Loucy (cell line): ENCODE data around the gene NBAS.

Experiments used
- H2AFZ ChIP-seq: fragments of 200-600 bp; sonication (generic); 2 replicates; pipeline ENCODE4 v1.6.0; 2016; ENCODE audit warnings: antibody characterized with exemption, mild to moderate bottlenecking, low read length, moderate library complexity
- H3F3A ChIP-seq: fragments of 200-600 bp; 2 replicates; pipeline ENCODE4 v1.6.0; 2016; ENCODE audit warnings: antibody characterized with exemption, low read depth, mild to moderate bottlenecking
- H3K27me3 ChIP-seq: fragments of 200-600 bp; sonication (generic); 2 replicates; pipeline ENCODE4 v1.6.1; 2014; ENCODE audit warnings: low read length, mild to moderate bottlenecking; ENCODE audit not compliant: insufficient read depth, poor library complexity, severe bottlenecking
- H3K36me3 ChIP-seq: fragments of 200-600 bp; sonication (generic); 2 replicates; pipeline ENCODE4 v1.6.1; 2016; ENCODE audit warnings: low read length; ENCODE audit not compliant: insufficient read depth
- H3K4me1 ChIP-seq: fragments of 200-600 bp; sonication (generic); 2 replicates; pipeline ENCODE4 v1.5.1; 2014; ENCODE audit warnings: low read length, mild to moderate bottlenecking; ENCODE audit not compliant: insufficient read depth, poor library complexity, severe bottlenecking
- H3K4me2 ChIP-seq: fragments of 200-600 bp; sonication (generic); 2 replicates; pipeline ENCODE4 v1.6.0; 2014; ENCODE audit warnings: antibody characterized with exemption, low read length, low read depth, mild to moderate bottlenecking; ENCODE audit not compliant: poor library complexity, severe bottlenecking
- H3K4me3 ChIP-seq: fragments of 200-600 bp; sonication (generic); 2 replicates; pipeline ENCODE4 v1.5.1; 2014; ENCODE audit warnings: low read length, mild to moderate bottlenecking, mixed read lengths; ENCODE audit not compliant: poor library complexity, severe bottlenecking
- H3K79me2 ChIP-seq: fragments of 200-600 bp; sonication (generic); 2 replicates; pipeline ENCODE4 v1.6.1; 2014; ENCODE audit warnings: low read length; ENCODE audit not compliant: insufficient read depth
- H3K9ac ChIP-seq: fragments of 200-600 bp; sonication (generic); 2 replicates; pipeline ENCODE4 v1.6.0; 2014; ENCODE audit warnings: mild to moderate bottlenecking, low read depth, low read length, moderate library complexity; ENCODE audit not compliant: poor library complexity, severe bottlenecking
- H3K9me2 ChIP-seq: fragments of 200-600 bp; sonication (generic); replicated peaks from 2 replicates; pipeline ENCODE4 v1.6.1; 2016; ENCODE audit warnings: low read depth, low read length, mixed read lengths
- H3K9me3 ChIP-seq: fragments of 200-600 bp; sonication (generic); 2 replicates; pipeline ENCODE4 v1.6.1; 2014; ENCODE audit warnings: mild to moderate bottlenecking, antibody characterized with exemption, low read length, low read depth; ENCODE audit not compliant: insufficient read depth
- H4K20me1 ChIP-seq: fragments of 200-600 bp; sonication (generic); 2 replicates; pipeline ENCODE4 v1.6.0; 2014; ENCODE audit warnings: antibody characterized with exemption, low read length, mild to moderate bottlenecking; ENCODE audit not compliant: insufficient read depth, poor library complexity, severe bottlenecking
- CTCF ChIP-seq: fragments of 200-600 bp; sonication (generic); conservative IDR thresholded peaks from 2 replicates; pipeline ENCODE4 v1.5.1; 2014; ENCODE audit warnings: mild to moderate bottlenecking, antibody characterized with exemption, low read length
- EZH2phosphoT487 ChIP-seq: fragments of 200-600 bp; IDR thresholded peaks from 2 replicates; pipeline ENCODE4 v1.6.1; 2018; ENCODE audit warnings: antibody characterized with exemption, mild to moderate bottlenecking, moderate library complexity, borderline replicate concordance

NBAS gene

GRCh38 chr2:15365411-15365810, 195.7 kb downstream of the NBAS start:
- H3K9me3 ChIP-seq = no peaks in the 10 kb centered on the region
- no peaks in the 10 kb centered on the region for H3K9me2 ChIP-seq
- peaks cover 60% of the 10 kb centered on the region; the same call in 1 of the 2 replicates for H3K36me3 ChIP-seq
- H4K20me1 ChIP-seq = no peaks in the 10 kb centered on the region
- H3F3A ChIP-seq = no peaks in the 10 kb centered on the region
- peaks cover 8% of the 10 kb centered on the region for H3K4me1 ChIP-seq
- H3K4me2 ChIP-seq = no peak overlapping the region
- H3K4me3 ChIP-seq = no peak overlapping the region
- TF ChIP-seq CTCF (no peak), EZH2phosphoT487 (no peak)
- no peaks in the 10 kb centered on the region for H3K27me3 ChIP-seq
- H3K9ac ChIP-seq = no peak overlapping the region
- no peak overlapping the region for H2AFZ ChIP-seq
- H3K79me2 ChIP-seq = no peaks in the 10 kb centered on the region

GRCh38 chr2:15364561-15364960, 196.6 kb downstream of the NBAS start:
- Histone ChIP-seq H3K27me3 (no peaks in the 10 kb centered on the region), H3K4me1 (peaks cover 8% of the 10 kb centered on the region), H3K4me3 (no peak overlapping the region), H4K20me1 (no peaks in the 10 kb centered on the region), H3K9me3 (no peaks in the 10 kb centered on the region), H3K36me3 (peaks cover 57% of the 10 kb centered on the region; the same call in 1 of the 2 replicates), H3K9ac (no peak overlapping the region), H3K4me2 (no peak overlapping the region), H3K9me2 (no peaks in the 10 kb centered on the region), H2AFZ (no peak overlapping the region), H3K79me2 (no peaks in the 10 kb centered on the region), H3F3A (no peaks in the 10 kb centered on the region)
- no peak for TF ChIP-seq CTCF
- TF ChIP-seq EZH2phosphoT487 = no peak

GRCh38 chr2:15363734-15364133, 197.4 kb downstream of the NBAS start:
- H3K4me3 ChIP-seq = no peak overlapping the region
- H2AFZ ChIP-seq = no peak overlapping the region
- H3K79me2 ChIP-seq = no peaks in the 10 kb centered on the region
- no peaks in the 10 kb centered on the region for H4K20me1 ChIP-seq
- no peak overlapping the region for H3K4me2 ChIP-seq
- no peaks in the 10 kb centered on the region for H3K9me2 ChIP-seq
- H3K27me3 ChIP-seq = no peaks in the 10 kb centered on the region
- TF ChIP-seq EZH2phosphoT487 (no peak), CTCF (no peak)
- no peaks in the 10 kb centered on the region for H3F3A ChIP-seq
- H3K4me1 ChIP-seq = peaks cover 8% of the 10 kb centered on the region
- no peaks in the 10 kb centered on the region for H3K9me3 ChIP-seq
- no peak overlapping the region for H3K9ac ChIP-seq
- peaks cover 55% of the 10 kb centered on the region; the same call in 1 of the 2 replicates for H3K36me3 ChIP-seq
